ENCODE results near the gene TENT4B. TPM values are rescaled to one million over a fixed set of nuclear protein-coding genes. Genes with fewer than 3 reads are reported as not detected.

TENT4B gene
- total and polyA plus RNA-seq, 4 donors = 4.3 to 16.3 (median 8.4) TPM

- ATAC-seq (ENCODE audit: insufficient read depth, low FRiP score) (no peak), DNase-seq (no peak)
- Histone ChIP-seq H3K36me3 (ENCODE audit: control insufficient read depth in 4 of 4, insufficient read depth in 4 of 4, low read length in 4 of 4) (no peaks in the 10 kb centered on the region), H3K27me3 (ENCODE audit: control insufficient read depth in 3 of 3, insufficient read depth in 3 of 3, low read length in 2 of 3) (no peaks in the 10 kb centered on the region), H3K27ac (ENCODE audit: low read depth in 1 of 2, low read length in 1 of 2) (no peak overlapping the region), H3K4me3 (no peak overlapping the region), H3K9ac (ENCODE audit: insufficient read depth in 1 of 2, low read length in 2 of 2) (no peak overlapping the region), H3K9me3 (ENCODE audit: control insufficient read depth in 4 of 4, insufficient read depth in 3 of 4, low read length in 3 of 4) (no peaks in the 10 kb centered on the region), H3K4me1 (ENCODE audit: control insufficient read depth in 5 of 5, insufficient read depth in 5 of 5, low read length in 5 of 5) (peaks cover 0 to 17% (median 5%) of the 10 kb centered on the region in 5 donors)
- TF ChIP-seq, protein P1, sequence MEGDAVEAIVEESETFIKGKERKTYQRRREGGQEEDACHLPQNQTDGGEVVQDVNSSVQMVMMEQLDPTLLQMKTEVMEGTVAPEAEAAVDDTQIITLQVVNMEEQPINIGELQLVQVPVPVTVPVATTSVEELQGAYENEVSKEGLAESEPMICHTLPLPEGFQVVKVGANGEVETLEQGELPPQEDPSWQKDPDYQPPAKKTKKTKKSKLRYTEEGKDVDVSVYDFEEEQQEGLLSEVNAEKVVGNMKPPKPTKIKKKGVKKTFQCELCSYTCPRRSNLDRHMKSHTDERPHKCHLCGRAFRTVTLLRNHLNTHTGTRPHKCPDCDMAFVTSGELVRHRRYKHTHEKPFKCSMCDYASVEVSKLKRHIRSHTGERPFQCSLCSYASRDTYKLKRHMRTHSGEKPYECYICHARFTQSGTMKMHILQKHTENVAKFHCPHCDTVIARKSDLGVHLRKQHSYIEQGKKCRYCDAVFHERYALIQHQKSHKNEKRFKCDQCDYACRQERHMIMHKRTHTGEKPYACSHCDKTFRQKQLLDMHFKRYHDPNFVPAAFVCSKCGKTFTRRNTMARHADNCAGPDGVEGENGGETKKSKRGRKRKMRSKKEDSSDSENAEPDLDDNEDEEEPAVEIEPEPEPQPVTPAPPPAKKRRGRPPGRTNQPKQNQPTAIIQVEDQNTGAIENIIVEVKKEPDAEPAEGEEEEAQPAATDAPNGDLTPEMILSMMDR (IDR thresholded peaks at IDR 0.05; ENCODE audit: control extremely low read depth, extremely low read depth) = no peak
- 81 to 84% methylated on average over 3 of the region's 3 CpGs for WGBS, 2 donors
Measured at GRCh38 chr16:50185005-50185505, 31.9 kb downstream of the TENT4B start.

GRCh38 chr16:50188619-50189136 is 35.6 kb downstream of the TENT4B start:
- 78 to 80% methylated on average over 3 of the region's 3 CpGs for WGBS, 2 donors
- ATAC-seq (ENCODE audit: insufficient read depth, low FRiP score) (no peak), DNase-seq (no peak)
- Histone ChIP-seq H3K36me3 (ENCODE audit: control insufficient read depth in 4 of 4, insufficient read depth in 4 of 4, low read length in 4 of 4) (no peaks in the 10 kb centered on the region), H3K4me3 (no peak overlapping the region), H3K27me3 (ENCODE audit: control insufficient read depth in 3 of 3, insufficient read depth in 3 of 3, low read length in 2 of 3) (no peaks in the 10 kb centered on the region), H3K4me1 (ENCODE audit: control insufficient read depth in 5 of 5, insufficient read depth in 5 of 5, low read length in 5 of 5) (peaks cover 0 to 10% (median 5%) of the 10 kb centered on the region in 5 donors), H3K9me3 (ENCODE audit: control insufficient read depth in 4 of 4, insufficient read depth in 3 of 4, low read length in 3 of 4) (no peaks in the 10 kb centered on the region), H3K27ac (ENCODE audit: low read depth in 1 of 2, low read length in 1 of 2) (no peak overlapping the region), H3K9ac (ENCODE audit: insufficient read depth in 1 of 2, low read length in 2 of 2) (no peak overlapping the region)
- TF ChIP-seq, protein P1 (IDR thresholded peaks at IDR 0.05; ENCODE audit: control extremely low read depth, extremely low read depth) = no peak

DNA sequence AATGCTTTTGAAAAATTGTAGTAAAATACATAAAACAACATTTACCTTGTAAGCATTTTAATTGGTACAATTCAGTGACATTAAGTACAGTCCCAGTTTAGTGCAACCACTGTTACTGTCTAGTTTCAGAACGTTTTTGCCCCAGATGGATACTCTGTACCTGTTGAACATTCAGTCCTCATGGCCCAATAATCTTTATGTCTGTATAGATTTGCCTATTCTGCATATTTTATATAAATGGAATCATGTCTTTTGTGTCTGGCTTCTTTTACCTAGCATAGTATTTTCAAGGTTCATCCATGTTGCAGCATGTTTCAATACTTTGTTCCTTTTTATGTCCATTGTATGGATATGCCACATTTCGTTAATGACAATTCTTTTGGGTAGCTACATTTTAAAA is 37.2 kb downstream of the TENT4B start:
- TF ChIP-seq, protein P1 (IDR thresholded peaks at IDR 0.05; ENCODE audit: control extremely low read depth, extremely low read depth) = no peak
- Histone ChIP-seq H3K4me3 (no peak overlapping the region), H3K9ac (ENCODE audit: insufficient read depth in 1 of 2, low read length in 2 of 2) (no peak overlapping the region), H3K36me3 (ENCODE audit: control insufficient read depth in 4 of 4, insufficient read depth in 4 of 4, low read length in 4 of 4) (no peaks in the 10 kb centered on the region), H3K27me3 (ENCODE audit: control insufficient read depth in 3 of 3, insufficient read depth in 3 of 3, low read length in 2 of 3) (no peaks in the 10 kb centered on the region), H3K27ac (ENCODE audit: low read depth in 1 of 2, low read length in 1 of 2) (no peak overlapping the region), H3K9me3 (ENCODE audit: control insufficient read depth in 4 of 4, insufficient read depth in 3 of 4, low read length in 3 of 4) (no peaks in the 10 kb centered on the region), H3K4me1 (ENCODE audit: control insufficient read depth in 5 of 5, insufficient read depth in 5 of 5, low read length in 5 of 5) (peaks cover 2 to 9% (median 6%) of the 10 kb centered on the region in 5 donors)
- DNase-seq (no peak), ATAC-seq (ENCODE audit: insufficient read depth, low FRiP score) (no peak)
- WGBS, 2 donors = 90 to 93% methylated on average over 2 of the region's 2 CpGs

Data from lung (tissue), 12 donors.